ENCODE data around the gene RAD51B.

Gene RAD51B

GRCh38 chr14:68124979-68125731 is 305.6 kb downstream of the RAD51B start:
- DNase-seq = no peak

DNA sequence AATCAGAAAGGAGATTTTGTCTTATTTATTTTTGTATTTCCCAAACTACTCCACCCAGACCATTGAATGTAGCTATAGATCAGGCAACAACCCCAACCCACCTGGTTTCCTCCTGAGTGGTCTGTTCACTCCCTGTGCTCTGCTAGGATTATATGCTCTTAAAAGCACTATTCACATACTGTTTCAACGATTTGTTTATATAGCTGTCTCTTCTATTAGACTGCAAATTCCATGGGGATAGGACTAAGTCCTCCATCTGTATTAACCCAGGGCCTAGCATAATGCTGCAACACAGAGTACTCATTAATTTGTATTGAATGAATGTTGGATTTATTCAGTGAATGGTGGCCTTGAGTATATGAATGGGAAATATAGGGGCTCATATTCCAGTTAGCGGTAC is 307.6 kb downstream of the RAD51B start:
- no peak for DNase-seq

DNA sequence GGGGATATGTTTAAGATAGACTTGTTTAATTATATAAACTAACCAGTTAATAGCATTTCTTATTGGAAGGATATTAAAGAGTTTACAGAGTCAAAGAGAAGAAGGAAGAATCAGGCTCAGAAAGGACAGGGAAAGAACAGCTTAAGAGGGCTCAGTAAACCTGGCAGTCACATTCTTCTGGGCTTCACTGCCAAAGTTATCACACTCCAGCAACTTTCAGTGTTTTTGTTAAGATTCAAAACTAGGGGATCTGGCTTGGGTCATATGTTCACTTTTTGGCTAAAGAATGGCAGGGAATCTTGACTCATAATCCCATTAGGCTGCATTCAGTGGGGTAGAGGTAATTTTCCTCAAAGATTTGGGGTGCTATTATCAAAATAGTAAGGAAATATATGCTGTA is 312.3 kb downstream of the RAD51B start:
- no peak for DNase-seq

DNA sequence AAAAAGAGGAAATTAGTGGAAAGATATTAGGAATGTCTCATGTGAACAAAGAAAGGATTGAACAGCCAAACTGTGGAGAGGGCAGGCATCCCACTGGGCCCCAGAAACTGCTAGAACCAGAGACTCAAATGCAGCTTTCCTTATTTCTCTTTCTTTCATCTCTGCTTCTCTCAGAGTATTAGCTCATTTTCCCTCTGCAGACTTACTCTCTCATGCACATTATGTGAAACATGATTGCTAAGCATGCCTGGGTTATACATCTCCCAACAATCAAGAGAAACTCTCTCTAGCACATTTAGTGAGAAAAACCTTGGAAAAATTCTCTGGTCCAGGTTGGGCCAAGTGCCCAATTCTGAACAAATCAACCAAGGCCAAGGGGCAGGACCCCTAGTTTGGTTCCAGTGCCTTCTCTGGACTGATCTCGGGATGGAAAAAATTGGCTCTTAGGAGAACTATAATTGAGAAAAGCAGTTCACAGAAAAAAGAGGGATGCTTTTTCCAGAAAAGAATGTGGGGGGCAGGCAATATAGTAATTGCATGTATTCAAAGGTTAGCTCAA is 313.1 kb downstream of the RAD51B start:
- DNase-seq = no peak

GRCh38 chr14:68133856-68134255 is 314.3 kb downstream of the RAD51B start:
- DNase-seq = no peak

DNA sequence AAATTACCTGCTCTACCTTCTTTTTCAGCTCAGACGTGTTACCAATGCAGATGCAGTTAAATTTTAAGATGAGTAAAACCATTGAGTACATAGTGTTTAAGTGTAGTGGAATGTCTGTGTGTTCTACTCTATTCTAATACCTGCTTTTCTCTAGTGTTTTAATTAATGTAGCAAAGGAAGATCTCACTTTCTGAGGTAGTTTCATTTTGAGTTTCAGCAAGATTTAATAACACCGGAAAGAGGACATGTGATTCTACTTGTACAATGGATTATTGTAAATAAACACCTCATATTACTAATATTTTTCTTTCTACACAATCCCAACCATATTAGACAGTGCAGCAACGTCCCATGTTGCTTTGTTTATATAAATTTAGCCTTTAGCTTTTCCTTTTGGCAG is 315.4 kb downstream of the RAD51B start:
- DNase-seq = no peak

GRCh38 chr14:68135566-68135965 is 316.0 kb downstream of the RAD51B start:
- DNase-seq = no peak

- DNase-seq = peak in 1 of 2 experiments; percentile 19
Observed at GRCh38 chr14:68137704-68138619, 318.4 kb downstream of the RAD51B start.

- no peak for DNase-seq
Observed at GRCh38 chr14:68139431-68140075, 320.0 kb downstream of the RAD51B start.

GRCh38 chr14:68140076-68140741 is 320.6 kb downstream of the RAD51B start:
- DNase-seq = no peak

DNA sequence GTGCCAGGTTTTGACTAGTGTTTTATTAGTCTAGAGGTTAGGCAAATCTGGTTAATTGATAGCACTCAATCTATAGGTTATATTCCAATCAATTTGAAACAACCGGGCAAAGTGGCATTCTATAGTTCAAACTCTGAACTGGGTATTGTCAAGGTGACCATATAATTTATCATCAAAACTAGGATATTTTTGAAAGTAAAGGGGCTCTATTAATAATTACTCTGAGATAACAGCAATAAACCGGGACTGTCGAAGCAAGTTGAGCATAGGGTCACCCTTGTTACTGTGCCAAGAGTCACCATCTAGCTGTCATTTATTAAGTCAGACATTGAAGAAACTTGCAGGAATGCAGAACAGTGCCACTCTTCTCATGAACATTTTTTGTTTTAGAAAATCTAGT is 321.2 kb downstream of the RAD51B start:
- no peak for DNase-seq

DNA sequence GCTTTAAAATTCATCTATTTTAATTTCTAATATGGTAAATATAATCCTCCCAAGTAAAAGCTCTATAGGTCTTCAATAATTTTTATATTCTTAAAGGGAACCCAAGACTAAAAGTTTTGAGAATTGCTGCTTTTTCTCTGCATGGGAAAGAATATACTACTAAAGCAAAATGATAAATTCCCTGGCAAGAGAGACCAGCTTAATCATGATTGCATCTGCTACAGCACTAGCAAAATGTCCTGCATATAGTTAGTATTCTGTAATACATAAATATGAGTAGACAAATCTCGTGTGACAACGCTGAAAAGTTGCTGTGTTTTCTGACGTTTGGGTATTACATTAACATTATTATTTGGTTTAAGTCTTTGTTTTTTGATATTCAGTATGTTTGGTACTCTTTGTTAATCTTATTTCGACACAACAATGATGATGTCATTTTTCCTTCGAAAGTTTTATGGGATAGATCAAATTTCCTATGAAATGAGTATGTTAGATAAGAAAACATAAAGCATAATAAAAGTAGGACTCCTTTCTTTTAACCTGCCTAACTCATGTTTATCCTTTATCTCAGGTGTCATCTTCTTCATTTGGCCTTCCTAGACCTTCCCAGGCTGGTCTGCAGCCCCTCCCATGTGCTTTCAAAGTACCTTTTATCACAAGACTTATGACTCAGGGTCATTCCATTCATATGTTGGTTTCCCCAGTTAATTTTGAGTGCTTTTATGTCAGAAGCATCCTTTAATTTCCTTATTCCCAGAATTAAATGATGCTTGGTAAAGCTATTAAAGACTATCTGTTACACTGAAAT is 321.9 kb downstream of the RAD51B start:
- no peak for DNase-seq

GRCh38 chr14:68143341-68143841 is 323.8 kb downstream of the RAD51B start:
- DNase-seq = no peak

DNA sequence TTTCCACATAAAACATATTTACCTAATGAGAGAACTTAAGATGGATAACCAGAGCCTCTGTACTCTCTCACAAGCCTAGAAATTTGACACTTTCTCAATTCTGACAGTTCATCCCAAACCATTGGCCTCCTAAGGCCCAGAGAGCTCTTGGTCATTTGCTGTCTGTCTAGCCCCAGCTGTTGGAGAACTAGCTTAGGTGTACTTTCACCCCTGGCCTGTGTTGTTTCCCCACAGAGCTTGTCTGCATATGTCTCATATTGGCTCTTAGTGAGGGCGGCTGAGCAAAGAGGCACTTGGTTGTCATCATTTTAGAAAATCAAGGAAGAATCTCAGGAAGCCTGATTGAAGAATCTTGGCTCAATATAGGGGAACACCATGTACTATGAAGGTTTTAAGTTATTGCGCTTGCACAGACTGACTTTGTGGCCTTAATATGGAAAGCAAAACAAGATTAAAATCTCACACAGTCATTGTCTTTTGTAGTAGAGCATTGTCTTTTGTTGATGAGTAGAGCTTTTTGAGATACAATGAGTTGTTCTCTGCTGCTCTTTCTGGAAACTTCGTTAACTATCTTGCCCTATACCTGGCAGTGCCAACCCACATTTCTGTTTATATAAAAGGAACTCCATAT is 324.6 kb downstream of the RAD51B start:
- DNase-seq = no peak

- DNase-seq = no peak
Observed at GRCh38 chr14:68145036-68145435, 325.5 kb downstream of the RAD51B start.

- no peak for DNase-seq
Observed at GRCh38 chr14:68145539-68145938, 326.0 kb downstream of the RAD51B start.

- DNase-seq = no peak
Observed at GRCh38 chr14:68146818-68147217, 327.2 kb downstream of the RAD51B start.

DNA sequence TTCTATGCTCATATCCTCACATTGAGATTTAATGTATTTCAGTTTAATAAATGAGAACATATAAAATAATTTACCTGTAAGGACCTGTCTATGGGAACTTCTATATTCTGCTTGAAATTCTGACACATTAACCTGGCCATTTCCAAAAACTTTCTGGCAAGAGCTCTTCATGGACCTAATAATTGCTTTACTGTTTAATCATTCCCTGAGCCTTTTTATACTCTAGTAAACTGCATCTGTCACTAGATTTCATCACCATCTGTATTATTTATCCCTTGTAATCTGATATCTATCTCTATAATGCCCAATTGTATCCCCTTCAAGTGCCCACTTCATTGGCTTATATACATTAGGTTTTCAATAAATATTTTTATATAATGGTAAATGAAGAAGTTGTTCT is 327.7 kb downstream of the RAD51B start:
- DNase-seq = no peak

GRCh38 chr14:68148276-68148675 is 328.7 kb downstream of the RAD51B start:
- DNase-seq = no peak

GRCh38 chr14:68148763-68149162 is 329.2 kb downstream of the RAD51B start:
- no peak for DNase-seq

DNA sequence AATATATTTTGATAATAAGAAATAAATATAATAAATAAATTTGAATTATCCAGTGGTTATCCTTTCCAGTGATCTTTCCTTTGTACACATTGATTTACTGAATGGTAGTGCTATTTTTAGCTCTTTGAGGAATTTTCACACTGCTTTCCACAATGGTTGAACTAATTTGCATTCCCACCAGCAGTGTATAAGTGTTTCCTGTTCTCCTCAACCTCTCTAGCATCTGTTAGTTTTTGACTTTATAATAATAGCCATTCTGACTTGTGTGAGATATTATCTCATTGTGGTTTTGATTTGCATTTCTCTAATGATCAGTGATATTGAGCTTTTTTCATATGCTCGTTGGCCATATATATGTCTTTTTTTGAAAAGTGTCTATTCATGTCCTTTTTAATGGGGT is 333.7 kb downstream of the RAD51B start:
- no peak for DNase-seq
